HL-60/S4 (cell line): ENCODE results near the gene TMEM169.

Experiments
- in situ Hi-C: fragments of 300-500 bp; cut with MboI; formaldehyde crosslinking; loops from 2 replicates; pipeline ENCODE4 v1.14.3; 2022; ENCODE audit warnings: low sequenced_read_pairs

Gene TMEM169

DNA sequence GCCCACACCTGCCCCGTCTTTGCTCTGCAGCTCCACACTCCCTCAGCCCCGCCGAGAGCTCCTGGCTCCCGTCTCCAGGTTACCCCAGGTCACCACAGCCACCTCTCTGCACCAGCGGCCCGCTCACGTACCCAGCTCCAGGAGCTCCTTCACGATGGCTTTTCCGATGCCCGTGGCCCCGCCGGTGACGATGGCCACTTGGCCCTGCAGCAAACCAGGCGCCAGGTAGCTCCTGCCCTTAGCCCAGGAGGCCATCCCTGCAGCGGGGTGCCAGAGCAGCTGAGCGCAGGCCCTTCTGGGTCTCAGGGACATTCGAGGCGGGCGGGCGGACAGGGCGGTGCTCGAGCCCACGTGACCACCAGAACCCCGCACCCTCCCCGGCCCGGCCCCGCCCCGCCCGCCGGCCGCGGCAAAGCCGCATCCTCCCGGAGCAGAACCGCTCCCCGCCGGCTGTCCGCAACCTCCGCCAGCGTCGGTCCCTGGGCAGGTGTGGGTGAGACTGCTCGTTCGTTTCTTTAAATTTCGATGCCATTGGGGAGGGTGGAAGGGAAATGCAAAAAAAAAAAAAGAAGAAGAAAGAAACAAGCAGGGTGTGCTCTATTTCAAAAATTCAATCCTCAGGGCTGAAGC lies at the start of gene TMEM169, which contains the start of gene PECR:
TSS of gene TMEM169 (plus strand) at position 433 of the 630 bp plus-strand sequence. CDS start 14,045 bp downstream, outside the sequence.
TSS of gene PECR (minus strand) at position 323 of the 630 bp plus-strand sequence. CDS start at position 255, 68 bp downstream.
- in situ Hi-C loops = no loop called here

DNA sequence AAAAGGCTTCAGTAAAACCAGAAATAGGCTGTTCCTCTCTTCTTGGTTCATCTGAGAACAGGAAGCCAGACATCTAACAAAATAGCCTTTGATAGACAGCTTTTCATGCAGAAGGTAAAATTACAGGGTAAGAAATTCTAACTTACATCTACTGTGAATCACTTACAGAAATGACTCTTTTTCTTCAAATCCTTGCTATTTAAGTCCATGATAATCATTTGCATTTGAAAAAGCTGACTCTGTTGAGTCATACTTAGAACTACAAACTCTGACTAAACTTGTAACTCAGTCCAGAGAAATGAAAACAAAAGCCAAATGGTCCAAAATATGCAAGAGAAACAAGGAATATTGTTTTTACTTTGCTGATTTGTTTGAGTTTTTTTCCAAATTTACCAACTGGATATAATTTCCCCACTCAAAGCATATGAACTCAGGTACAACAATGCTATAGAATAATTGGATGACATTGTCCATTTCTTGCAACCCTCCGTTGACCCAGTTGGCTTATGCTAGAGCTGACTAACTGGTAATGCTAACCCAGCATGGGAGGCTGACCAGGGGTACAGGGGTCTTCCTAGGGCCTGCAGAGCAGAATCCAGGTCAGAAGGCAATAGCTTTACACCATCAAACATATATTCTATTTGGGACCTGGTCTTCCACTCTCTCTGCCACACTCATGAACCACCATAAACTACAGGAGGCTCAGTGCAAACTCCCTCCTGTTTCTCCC lies 49.6 kb upstream of the TMEM169 start:
- in situ Hi-C loops = loop anchor here (10.0 kb wide), 1 partner anchor 623 kb away; no protein-coding TSS in a partner anchor

DNA sequence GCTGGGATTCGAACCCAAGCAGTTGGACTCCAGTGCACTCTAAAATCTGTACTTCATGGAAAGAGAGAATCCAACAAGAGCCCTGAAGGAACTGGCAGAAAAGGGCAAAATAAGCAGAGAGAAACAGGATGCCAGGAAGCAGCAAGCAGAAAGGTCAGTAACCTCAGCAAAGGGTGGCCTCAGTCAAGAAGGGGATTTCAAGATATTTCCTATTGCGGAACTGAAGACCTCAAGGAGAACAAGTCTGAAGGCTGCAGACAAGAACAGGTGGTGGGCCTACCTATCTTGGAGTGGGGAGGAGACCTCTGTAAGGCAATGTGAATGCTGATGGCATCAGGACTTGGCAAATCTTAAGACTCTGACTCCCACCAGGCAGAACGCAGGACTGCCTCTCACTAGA lies 48.3 kb upstream of the TMEM169 start:
- in situ Hi-C loops = loop anchor here (10.0 kb wide), 1 partner anchor 621 kb away; no protein-coding TSS in a partner anchor

- in situ Hi-C loops = loop anchor here (10.0 kb wide), 1 partner anchor 621 kb away; no protein-coding TSS in a partner anchor
Measured at GRCh38 chr2:216034065-216034464, 47.7 kb upstream of the TMEM169 start.

- in situ Hi-C loops = loop anchor here (10.0 kb wide), 1 partner anchor 615 kb away; no protein-coding TSS in a partner anchor
Measured at GRCh38 chr2:216039918-216040317, 41.8 kb upstream of the TMEM169 start.

DNA sequence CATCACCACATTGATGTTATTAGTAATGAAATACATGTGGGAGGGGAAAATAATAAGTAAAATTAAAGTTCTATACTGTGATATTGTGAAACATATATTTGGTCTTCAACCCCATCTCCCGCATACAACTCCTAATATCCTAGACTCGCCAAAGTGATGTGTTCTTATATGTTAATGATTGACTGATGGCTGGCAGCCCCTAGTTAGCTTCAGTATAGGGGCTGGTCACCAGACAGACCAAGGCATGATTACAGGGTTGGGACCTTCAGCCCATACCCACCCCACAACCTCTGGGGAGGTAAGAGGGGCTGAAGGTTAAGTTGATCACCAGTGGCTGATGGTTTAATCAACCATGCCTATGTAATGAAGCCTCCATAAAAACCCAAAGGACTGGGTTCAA lies 40.3 kb upstream of the TMEM169 start:
- in situ Hi-C loops = no loop called here

DNA sequence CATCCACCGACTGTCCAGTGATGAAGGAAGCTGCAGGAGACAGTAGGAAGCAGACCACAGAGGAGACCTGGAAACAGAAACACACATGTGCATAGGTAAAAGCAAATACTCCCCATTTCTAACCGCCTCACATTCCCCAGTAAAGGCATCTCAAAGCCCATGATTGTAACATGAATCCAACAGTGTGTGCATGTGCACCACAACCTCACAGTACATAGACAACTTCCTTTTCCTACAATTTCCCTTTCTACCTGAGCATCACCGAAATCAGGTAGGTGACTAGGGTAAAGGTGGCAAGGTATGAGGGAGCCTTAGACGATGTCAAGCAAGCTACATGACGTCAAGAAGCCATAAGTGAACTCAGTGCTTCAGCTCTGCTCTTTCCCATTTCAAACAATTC lies 37.8 kb upstream of the TMEM169 start:
- in situ Hi-C loops = no loop called here

DNA sequence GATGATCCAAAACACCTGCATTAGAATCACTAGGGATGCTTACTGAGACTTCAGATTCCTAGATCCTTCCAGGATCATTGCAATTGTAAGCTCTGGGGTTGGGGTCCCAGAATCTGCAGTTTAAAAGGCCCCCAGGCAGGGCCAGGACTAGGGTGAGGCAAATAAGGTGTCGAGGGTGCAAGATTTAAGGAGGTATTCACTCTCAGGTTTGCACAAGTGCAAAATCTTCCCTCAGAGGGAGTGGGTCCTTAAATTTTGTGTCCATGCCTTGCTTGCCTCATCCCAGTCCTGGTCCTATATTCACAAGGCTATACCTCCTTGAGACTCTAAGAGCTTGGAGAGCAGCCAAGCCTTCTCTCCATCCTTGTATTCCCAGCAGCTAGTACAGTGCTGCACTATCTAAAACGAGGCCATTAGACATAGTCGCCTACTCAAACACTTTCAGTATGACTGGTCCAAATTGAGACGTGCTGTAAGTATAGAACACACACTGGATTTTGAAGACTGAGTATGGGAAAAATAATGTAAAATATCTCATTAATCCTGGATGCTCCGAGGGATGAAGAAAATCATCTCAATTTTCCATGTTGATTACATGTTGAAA lies 36.7 kb upstream of the TMEM169 start:
- in situ Hi-C loops = no loop called here

- in situ Hi-C loops = no loop called here
Measured at GRCh38 chr2:216047397-216047796, 34.3 kb upstream of the TMEM169 start.

GRCh38 chr2:216049452-216049851 lies 32.3 kb upstream of the TMEM169 start:
- in situ Hi-C loops = no loop called here

GRCh38 chr2:216051350-216051749 lies 30.4 kb upstream of the TMEM169 start:
- in situ Hi-C loops = no loop called here

- in situ Hi-C loops = no loop called here
Measured at GRCh38 chr2:216052420-216052819, 29.3 kb upstream of the TMEM169 start.

- in situ Hi-C loops = no loop called here
Measured at GRCh38 chr2:216055680-216056079, 26.0 kb upstream of the TMEM169 start.

GRCh38 chr2:216056739-216057138 lies 25.0 kb upstream of the TMEM169 start:
- in situ Hi-C loops = no loop called here

GRCh38 chr2:216057688-216058193 lies 24.0 kb upstream of the TMEM169 start:
- in situ Hi-C loops = no loop called here

- in situ Hi-C loops = no loop called here
Measured at GRCh38 chr2:216059233-216059834, 22.4 kb upstream of the TMEM169 start.

- in situ Hi-C loops = no loop called here
Measured at GRCh38 chr2:216064014-216064630, 17.6 kb upstream of the TMEM169 start.

- in situ Hi-C loops = no loop called here
Measured at GRCh38 chr2:216064665-216065064, 17.1 kb upstream of the TMEM169 start.

- in situ Hi-C loops = no loop called here
Measured at GRCh38 chr2:216066230-216066629, 15.5 kb upstream of the TMEM169 start.

GRCh38 chr2:216069028-216069427 lies 12.7 kb upstream of the TMEM169 start:
- in situ Hi-C loops = no loop called here

DNA sequence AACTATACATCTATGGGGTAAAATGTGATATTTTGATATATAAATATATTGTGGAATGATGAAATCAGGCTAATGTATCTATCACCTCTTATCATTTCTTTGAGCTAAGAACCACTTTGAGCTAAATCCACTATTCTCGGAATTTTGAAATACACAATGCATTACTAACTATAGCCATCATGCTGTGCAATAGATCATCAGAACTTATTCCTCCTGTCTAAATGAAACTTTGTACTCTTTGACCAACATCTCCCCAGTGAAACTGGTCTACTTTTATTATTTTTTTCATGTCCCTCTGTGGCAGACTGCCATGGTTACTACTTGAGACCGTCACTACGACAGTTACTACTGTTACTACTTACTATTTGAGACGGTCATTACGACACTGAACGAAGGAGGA lies 11.5 kb upstream of the TMEM169 start:
- in situ Hi-C loops = no loop called here
